ENCODE measurements around the gene ABHD3.

DNA sequence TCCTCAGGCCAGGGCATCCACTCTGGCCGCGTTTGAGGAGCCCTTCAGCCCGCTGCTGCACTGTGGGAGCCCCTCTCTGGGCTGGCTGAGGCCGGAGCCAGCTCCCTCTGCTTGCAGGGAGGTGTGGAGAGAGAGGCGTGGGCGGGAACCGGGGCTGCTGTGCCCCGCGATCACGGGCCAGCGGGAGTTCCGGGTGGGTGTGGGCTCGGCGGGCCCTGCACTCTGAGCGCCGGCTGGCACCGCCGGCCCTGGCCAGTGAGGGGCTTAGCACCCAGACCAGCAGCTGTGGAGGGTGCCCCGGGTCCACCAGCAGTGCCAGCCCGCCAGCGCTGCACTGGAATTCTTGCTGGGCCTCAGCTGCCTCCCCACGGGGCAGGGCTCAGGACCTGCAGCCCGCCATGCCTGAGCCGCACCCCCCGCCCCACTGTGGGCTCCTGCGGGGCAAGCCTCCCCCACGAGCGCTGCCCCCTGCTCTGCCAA is 1.9 kb upstream of the ABHD3 start:
- no peak for TF ChIP-seq EZH2 (IDR thresholded peaks at IDR 0.05)
- TF ChIP-seq FOXP2 (optimal IDR thresholded peaks at IDR 0.05; ENCODE audit: control extremely low read depth, extremely low read length, insufficient read depth): no peak
- no peak for TF ChIP-seq POLR2AphosphoS5 (IDR thresholded peaks at IDR 0.05; ENCODE audit: borderline replicate concordance, low read depth, low read length)
